ENCODE measurements around the gene PXN. TPM values are rescaled to one million over a fixed set of nuclear protein-coding genes. Genes with fewer than 3 reads are reported as not detected.

The PXN gene
- total and polyA plus RNA-seq, 2 of the 13 experiments (the other 11 are each of a cell fraction or from before 2014, with no cell fraction given), result 13.6 to 14.2 TPM

DNA sequence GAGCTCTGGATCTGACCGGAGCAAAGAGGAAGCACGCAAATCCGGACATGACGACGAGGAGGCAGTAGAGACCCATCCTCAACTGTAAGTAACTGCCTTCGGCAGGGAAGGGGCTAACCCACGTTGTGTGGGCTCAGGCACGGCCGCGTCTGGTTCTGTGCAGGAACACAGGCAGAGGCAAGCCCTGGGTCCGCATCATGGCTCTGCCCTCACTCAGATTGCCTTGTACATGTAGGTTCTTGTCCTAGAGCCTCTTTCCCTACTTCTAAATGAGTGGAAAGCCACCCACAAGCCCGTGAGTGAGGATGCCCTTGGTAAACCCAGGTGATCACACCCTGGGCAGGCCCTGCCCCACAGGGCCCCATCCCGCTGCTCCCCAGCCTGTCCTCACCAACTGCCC is 55.7 kb downstream of the PXN start:
- no peak overlapping the region for H3K4me3 ChIP-seq (replicated peaks in 1 of 3; ENCODE audit: insufficient read depth in 1 of 3, low read depth in 2 of 3, low read length in 3 of 3)
- no peaks in the 10 kb centered on the region for H3K27me3 ChIP-seq (ENCODE audit: control insufficient read depth in 1 of 2, insufficient read depth in 2 of 2, low read length in 2 of 2)
- FAIRE-seq (no peak), DNase-seq (ENCODE audit: low spot score) (no peak), ATAC-seq (no peak)
- no peaks in the 10 kb centered on the region for H3K79me2 ChIP-seq (ENCODE audit: insufficient read depth, low read length)
- TF ChIP-seq, protein P1, sequence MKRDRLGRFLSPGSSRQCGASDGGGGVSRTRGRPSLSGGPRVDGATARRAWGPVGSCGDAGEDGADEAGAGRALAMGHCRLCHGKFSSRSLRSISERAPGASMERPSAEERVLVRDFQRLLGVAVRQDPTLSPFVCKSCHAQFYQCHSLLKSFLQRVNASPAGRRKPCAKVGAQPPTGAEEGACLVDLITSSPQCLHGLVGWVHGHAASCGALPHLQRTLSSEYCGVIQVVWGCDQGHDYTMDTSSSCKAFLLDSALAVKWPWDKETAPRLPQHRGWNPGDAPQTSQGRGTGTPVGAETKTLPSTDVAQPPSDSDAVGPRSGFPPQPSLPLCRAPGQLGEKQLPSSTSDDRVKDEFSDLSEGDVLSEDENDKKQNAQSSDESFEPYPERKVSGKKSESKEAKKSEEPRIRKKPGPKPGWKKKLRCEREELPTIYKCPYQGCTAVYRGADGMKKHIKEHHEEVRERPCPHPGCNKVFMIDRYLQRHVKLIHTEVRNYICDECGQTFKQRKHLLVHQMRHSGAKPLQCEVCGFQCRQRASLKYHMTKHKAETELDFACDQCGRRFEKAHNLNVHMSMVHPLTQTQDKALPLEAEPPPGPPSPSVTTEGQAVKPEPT (CRISPR knock-in tag; IDR thresholded peaks at IDR 0.05; ENCODE audit: low read depth), result no peak
- peak; percentile 27 for TF ChIP-seq AGO2 (optimal IDR thresholded peaks at IDR 0.05; ENCODE audit: low read depth, low read length)
- H3K36me3 ChIP-seq (replicated peaks in 1 of 2; ENCODE audit: control insufficient read depth in 1 of 2, insufficient read depth in 2 of 2, low read length in 2 of 2), result peaks cover 21 to 51% of the 10 kb centered on the region in 2 experiments; a peak in 4 of 5 replicates
- H3K27ac ChIP-seq (ENCODE audit: extremely low read length, insufficient read depth, low read length), result no peak overlapping the region
- H3K9ac ChIP-seq (ENCODE audit: insufficient read depth, low read depth, low read length), result no peak overlapping the region
- 98% methylated on average over 13 of the region's 13 CpGs for WGBS (ENCODE audit: low lambda C conversion rate)
- H4K20me1 ChIP-seq (ENCODE audit: insufficient read depth, low read length), result no peaks in the 10 kb centered on the region
- POLR2A ChIA-PET, result interaction anchor here (4.5 kb wide), 1 partner anchor 8 kb away, joined by 30 read pairs; the partner anchor contains the start of gene RPLP0
- intact Hi-C loops (cut with micrococcal nuclease; ENCODE audit: unreplicated experiment), result no loop called here
- no peak overlapping the region for H3K4me2 ChIP-seq (ENCODE audit: low read depth, low read length)
- BruUV-seq (replicated peaks), result no TSS peak
- in situ Hi-C loops (cut with HindIII; ENCODE audit: extremely low pct_ligation_motif_present, low pct_unique_long_range_greater_than_20kb), result loop anchor here (10.0 kb wide), 1 partner anchor 55 kb away; the partner anchor contains the start of gene PXN
- CTCF ChIA-PET (ENCODE audit: low intra/inter-chr PET ratio, low total read pairs), result no interaction called here
- H3K9me3 ChIP-seq (ENCODE audit: low read length), result no peaks in the 10 kb centered on the region
- no peaks in the 10 kb centered on the region for H3K4me1 ChIP-seq (ENCODE audit: insufficient read depth, low read length)
- H2AFZ ChIP-seq (ENCODE audit: low read length), result no peak overlapping the region

DNA sequence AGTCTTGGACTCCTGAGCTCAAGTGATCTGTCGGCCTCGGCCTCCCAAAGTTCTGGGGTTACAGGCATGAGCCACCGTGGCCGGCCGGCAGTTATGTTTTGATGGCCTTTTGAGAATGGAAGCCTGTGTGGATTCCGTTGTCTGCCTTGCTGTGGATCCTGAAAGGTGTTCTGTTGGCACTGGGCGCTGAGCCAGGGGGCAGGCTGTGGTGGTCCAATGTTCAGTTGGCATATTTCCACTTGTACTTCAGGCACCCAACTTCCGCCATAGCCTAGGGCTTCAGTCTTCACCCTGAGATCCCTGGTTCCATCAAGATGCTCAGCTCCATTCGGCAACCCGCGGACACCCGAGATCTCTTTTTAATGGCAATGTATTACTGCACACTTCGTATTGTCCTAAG is 58.3 kb downstream of the PXN start:
- Histone ChIP-seq H3K4me1 (ENCODE audit: insufficient read depth, low read length) (peaks cover 9% of the 10 kb centered on the region; the same call in 1 of the 2 replicates), H3K36me3 (replicated peaks in 1 of 2; ENCODE audit: control insufficient read depth in 1 of 2, insufficient read depth in 2 of 2, low read length in 2 of 2) (peaks cover 16 to 32% of the 10 kb centered on the region in 2 experiments; a peak in 4 of 5 replicates), H3K4me2 (ENCODE audit: low read depth, low read length) (no peak overlapping the region), H3K4me3 (replicated peaks in 1 of 3; ENCODE audit: insufficient read depth in 1 of 3, low read depth in 2 of 3, low read length in 3 of 3) (no peak overlapping the region), H3K9me3 (ENCODE audit: low read length) (no peaks in the 10 kb centered on the region), H3K27ac (ENCODE audit: extremely low read length, insufficient read depth, low read length) (no peak overlapping the region), H4K20me1 (ENCODE audit: insufficient read depth, low read length) (no peaks in the 10 kb centered on the region), H3K27me3 (ENCODE audit: control insufficient read depth in 1 of 2, insufficient read depth in 2 of 2, low read length in 2 of 2) (no peaks in the 10 kb centered on the region), H3K9ac (ENCODE audit: insufficient read depth, low read depth, low read length) (no peak overlapping the region), H3K79me2 (ENCODE audit: insufficient read depth, low read length) (peaks cover under 1% of the 10 kb centered on the region), H2AFZ (ENCODE audit: low read length) (no peak overlapping the region)
- BruUV-seq (replicated peaks), result no TSS peak
- ChIA-PET CTCF (ENCODE audit: low intra/inter-chr PET ratio, low total read pairs) (no interaction called here), POLR2A (interaction anchor here (2.1 kb wide), 1 partner anchor 13 kb away, joined by 5 read pairs; no protein-coding TSS in a partner anchor)
- FAIRE-seq, result no peak
- 91% methylated on average over 12 of the region's 13 CpGs for WGBS (ENCODE audit: low lambda C conversion rate)
- in situ Hi-C loops (cut with HindIII; ENCODE audit: extremely low pct_ligation_motif_present, low pct_unique_long_range_greater_than_20kb) (no loop called here), intact Hi-C loops (cut with micrococcal nuclease; ENCODE audit: unreplicated experiment) (no loop called here)
- ATAC-seq, result no peak
- no peak for DNase-seq (ENCODE audit: low spot score)
- TF ChIP-seq, protein P2, sequence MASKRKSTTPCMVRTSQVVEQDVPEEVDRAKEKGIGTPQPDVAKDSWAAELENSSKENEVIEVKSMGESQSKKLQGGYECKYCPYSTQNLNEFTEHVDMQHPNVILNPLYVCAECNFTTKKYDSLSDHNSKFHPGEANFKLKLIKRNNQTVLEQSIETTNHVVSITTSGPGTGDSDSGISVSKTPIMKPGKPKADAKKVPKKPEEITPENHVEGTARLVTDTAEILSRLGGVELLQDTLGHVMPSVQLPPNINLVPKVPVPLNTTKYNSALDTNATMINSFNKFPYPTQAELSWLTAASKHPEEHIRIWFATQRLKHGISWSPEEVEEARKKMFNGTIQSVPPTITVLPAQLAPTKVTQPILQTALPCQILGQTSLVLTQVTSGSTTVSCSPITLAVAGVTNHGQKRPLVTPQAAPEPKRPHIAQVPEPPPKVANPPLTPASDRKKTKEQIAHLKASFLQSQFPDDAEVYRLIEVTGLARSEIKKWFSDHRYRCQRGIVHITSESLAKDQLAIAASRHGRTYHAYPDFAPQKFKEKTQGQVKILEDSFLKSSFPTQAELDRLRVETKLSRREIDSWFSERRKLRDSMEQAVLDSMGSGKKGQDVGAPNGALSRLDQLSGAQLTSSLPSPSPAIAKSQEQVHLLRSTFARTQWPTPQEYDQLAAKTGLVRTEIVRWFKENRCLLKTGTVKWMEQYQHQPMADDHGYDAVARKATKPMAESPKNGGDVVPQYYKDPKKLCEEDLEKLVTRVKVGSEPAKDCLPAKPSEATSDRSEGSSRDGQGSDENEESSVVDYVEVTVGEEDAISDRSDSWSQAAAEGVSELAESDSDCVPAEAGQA (IDR thresholded peaks at IDR 0.05; ENCODE audit: low read depth), result no peak
- TF ChIP-seq, protein P2 (CRISPR knock-in tag; IDR thresholded peaks at IDR 0.05; ENCODE audit: borderline replicate concordance), result no peak
- TF ChIP-seq, protein P3, sequence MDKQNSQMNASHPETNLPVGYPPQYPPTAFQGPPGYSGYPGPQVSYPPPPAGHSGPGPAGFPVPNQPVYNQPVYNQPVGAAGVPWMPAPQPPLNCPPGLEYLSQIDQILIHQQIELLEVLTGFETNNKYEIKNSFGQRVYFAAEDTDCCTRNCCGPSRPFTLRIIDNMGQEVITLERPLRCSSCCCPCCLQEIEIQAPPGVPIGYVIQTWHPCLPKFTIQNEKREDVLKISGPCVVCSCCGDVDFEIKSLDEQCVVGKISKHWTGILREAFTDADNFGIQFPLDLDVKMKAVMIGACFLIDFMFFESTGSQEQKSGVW (CRISPR knock-in tag; IDR thresholded peaks at IDR 0.05; ENCODE audit: borderline replicate concordance), result no peak
- TF ChIP-seq ZC3H13 (CRISPR knock-in tag; IDR thresholded peaks at IDR 0.05), result no peak
- TF ChIP-seq KLF13 (CRISPR knock-in tag; IDR thresholded peaks at IDR 0.05), result no peak
- no peak for TF ChIP-seq RAD51 (IDR thresholded peaks at IDR 0.05; ENCODE audit: borderline replicate concordance)

Data from HepG2 (cell line).